Brain microvascular endothelial cell (primary cell): ENCODE results near the gene PRELP.
A peak's percentile ranks its signal among the peaks of the same experiment; 100 is the strongest.

Experiments used
- DNase-seq: peaks from one replicate; pipeline ENCODE4 v3.0.0-alpha.2; 2020
- H3K27ac ChIP-seq: fragments of 250-450 bp; sonication (Bioruptor Pico); 2 replicates; pipeline ENCODE4 v1.5.1; 2020; ENCODE audit warnings: mild to moderate bottlenecking, moderate library complexity
- H3K27me3 ChIP-seq: fragments of 250-450 bp; sonication (Bioruptor Pico); replicated peaks from 2 replicates; pipeline ENCODE4 v1.5.1; 2020; ENCODE audit warnings: mild to moderate bottlenecking
- H3K36me3 ChIP-seq: fragments of 250-450 bp; sonication (Bioruptor Pico); replicated peaks from 2 replicates; pipeline ENCODE4 v1.5.1; 2020; ENCODE audit warnings: mild to moderate bottlenecking
- H3K4me3 ChIP-seq: 2 replicates; pipeline ENCODE4 v1.5.1; 2011; ENCODE audit warnings: low read depth, mild to moderate bottlenecking, control low read depth, low read length, moderate library complexity
- CTCF ChIP-seq: IDR thresholded peaks from 2 replicates; pipeline ENCODE4 v1.5.1; 2011; ENCODE audit warnings: low read depth, mild to moderate bottlenecking, moderate library complexity, low read length, control low read depth, inconsistent platforms; ENCODE audit errors: missing control alignments
- in situ Hi-C: cut with HindIII; loops from 2 replicates; pipeline ENCODE4 v1.10.0; 2017; ENCODE audit warnings: low sequenced_read_pairs, low pct_ligation_motif_present

The PRELP gene

GRCh38 chr1:203435615-203436014, 40.0 kb upstream of the PRELP start:
- in situ Hi-C loops = no loop called here
- no peak for DNase-seq
- Histone ChIP-seq H3K4me3 (no peak overlapping the region), H3K36me3 (no peaks in the 10 kb centered on the region), H3K27me3 (peaks cover 3% of the 10 kb centered on the region), H3K27ac (no peak overlapping the region)
- no peak for TF ChIP-seq CTCF

- H3K4me3 ChIP-seq = no peak overlapping the region
- in situ Hi-C loops = no loop called here
- H3K27ac ChIP-seq = no peak overlapping the region
- H3K36me3 ChIP-seq = no peaks in the 10 kb centered on the region
- no peak for TF ChIP-seq CTCF
- peaks cover 2% of the 10 kb centered on the region for H3K27me3 ChIP-seq
- no peak for DNase-seq
Measured at GRCh38 chr1:203437696-203438315, 37.8 kb upstream of the PRELP start.

- Histone ChIP-seq H3K27me3 (peaks cover 2% of the 10 kb centered on the region), H3K4me3 (no peak overlapping the region), H3K27ac (no peak overlapping the region), H3K36me3 (no peaks in the 10 kb centered on the region)
- in situ Hi-C loops = no loop called here
- TF ChIP-seq CTCF = no peak
- DNase-seq = no peak
Measured at GRCh38 chr1:203439131-203439730, 36.4 kb upstream of the PRELP start.

GRCh38 chr1:203440771-203441170, 34.8 kb upstream of the PRELP start:
- Histone ChIP-seq H3K36me3 (no peaks in the 10 kb centered on the region), H3K4me3 (no peak overlapping the region), H3K27me3 (peaks cover 2% of the 10 kb centered on the region), H3K27ac (no peak overlapping the region)
- peak; percentile 69 for TF ChIP-seq CTCF
- in situ Hi-C loops = no loop called here
- DNase-seq = peak; percentile 37

GRCh38 chr1:203441766-203442165, 33.8 kb upstream of the PRELP start:
- H3K4me3 ChIP-seq = no peak overlapping the region
- no peak overlapping the region for H3K27ac ChIP-seq
- in situ Hi-C loops = no loop called here
- H3K36me3 ChIP-seq = no peaks in the 10 kb centered on the region
- peaks cover 2% of the 10 kb centered on the region for H3K27me3 ChIP-seq
- DNase-seq = no peak
- TF ChIP-seq CTCF = no peak

- Histone ChIP-seq H3K27me3 (peaks cover 2% of the 10 kb centered on the region), H3K36me3 (no peaks in the 10 kb centered on the region), H3K4me3 (no peak overlapping the region), H3K27ac (no peak overlapping the region)
- DNase-seq = no peak
- no peak for TF ChIP-seq CTCF
- in situ Hi-C loops = no loop called here
Measured at GRCh38 chr1:203442821-203443220, 32.8 kb upstream of the PRELP start.
